Esophagus (tissue), 2 donors: ENCODE results near the gene FAM110A. TPM values are rescaled to one million over a fixed set of nuclear protein-coding genes. Genes with fewer than 3 reads are reported as not detected.

Experiments
- H3K27ac ChIP-seq, 2 donors: one replicate each; pipeline ENCODE4 v1.5.1; 2013; ENCODE audit warnings: low read depth in 2 of 2, mild to moderate bottlenecking in 2 of 2, inconsistent platforms in 1 of 2, low read length in 1 of 2, moderate library complexity in 1 of 2
- H3K27me3 ChIP-seq, 2 donors: one replicate each; pipeline ENCODE4 v1.6.1; 2013; ENCODE audit warnings: low read length in 2 of 2, control low read depth in 1 of 2, mild to moderate bottlenecking in 1 of 2; ENCODE audit not compliant: insufficient read depth in 2 of 2, control insufficient read depth in 1 of 2
- H3K36me3 ChIP-seq, 2 donors: one replicate each; pipeline ENCODE4 v1.6.1; 2013; ENCODE audit warnings: low read length in 1 of 2; ENCODE audit not compliant: control insufficient read depth in 2 of 2, insufficient read depth in 2 of 2
- H3K4me1 ChIP-seq, 2 donors: one replicate each; pipeline ENCODE4 v1.6.1; 2013; ENCODE audit warnings: low read length in 1 of 2; ENCODE audit not compliant: control insufficient read depth in 2 of 2, insufficient read depth in 2 of 2
- H3K4me3 ChIP-seq, 2 donors: one replicate each; pipeline ENCODE4 v1.5.1; 2013; ENCODE audit warnings: low read length in 2 of 2, mild to moderate bottlenecking in 2 of 2, low read depth in 1 of 2, moderate library complexity in 1 of 2
- H3K9me3 ChIP-seq, 2 donors: one replicate each; pipeline ENCODE4 v1.6.1; 2013; ENCODE audit warnings: mild to moderate bottlenecking in 2 of 2, low read depth in 1 of 2, low read length in 1 of 2, moderate library complexity in 1 of 2; ENCODE audit not compliant: control insufficient read depth in 2 of 2, insufficient read depth in 1 of 2
- WGBS, 2 donors: extraction: QIAGEN DNeasy Blood & Tissue Kit; methylation state at CpG; one replicate each; pipeline ENCODE4 v1.1.7; 2013; 5-methylcytosine and 5-hydroxymethylcytosine counted together
- polyA plus RNA-seq, 2 donors: library from polyadenylated mRNA; stranded (reverse); fragments of 200-250 nt; gene quantifications; one replicate each; pipeline ENCODE4 v1.2.3, GENCODE V29; 2013
- donor health status: healthy with polysubstance abuse.
- donor health status: Bipolar disorder and iron deficiency.

Gene FAM110A
- polyA plus RNA-seq, 2 donors = 24.6 to 27.0 TPM

GRCh38 chr20:830011-830521, 3.4 kb upstream of the FAM110A start:
- no peaks in the 10 kb centered on the region for H3K4me1 ChIP-seq
- 71 to 75% methylated on average over 7 to 8 of the region's 8 CpGs for WGBS, 2 donors
- H3K36me3 ChIP-seq = no peaks in the 10 kb centered on the region
- no peak overlapping the region for H3K27ac ChIP-seq
- no peaks in the 10 kb centered on the region for H3K27me3 ChIP-seq
- H3K4me3 ChIP-seq = no peak overlapping the region
- H3K9me3 ChIP-seq = no peaks in the 10 kb centered on the region

GRCh38 chr20:831251-831650, 2.3 kb upstream of the FAM110A start:
- H3K4me1 ChIP-seq = peaks cover 0 to 7% of the 10 kb centered on the region in 2 donors
- no peaks in the 10 kb centered on the region for H3K36me3 ChIP-seq
- H3K27ac ChIP-seq = no peak overlapping the region
- no peaks in the 10 kb centered on the region for H3K27me3 ChIP-seq
- 81 to 88% methylated on average over 3 of the region's 3 CpGs for WGBS, 2 donors
- H3K9me3 ChIP-seq = no peaks in the 10 kb centered on the region
- H3K4me3 ChIP-seq = no peak overlapping the region

DNA sequence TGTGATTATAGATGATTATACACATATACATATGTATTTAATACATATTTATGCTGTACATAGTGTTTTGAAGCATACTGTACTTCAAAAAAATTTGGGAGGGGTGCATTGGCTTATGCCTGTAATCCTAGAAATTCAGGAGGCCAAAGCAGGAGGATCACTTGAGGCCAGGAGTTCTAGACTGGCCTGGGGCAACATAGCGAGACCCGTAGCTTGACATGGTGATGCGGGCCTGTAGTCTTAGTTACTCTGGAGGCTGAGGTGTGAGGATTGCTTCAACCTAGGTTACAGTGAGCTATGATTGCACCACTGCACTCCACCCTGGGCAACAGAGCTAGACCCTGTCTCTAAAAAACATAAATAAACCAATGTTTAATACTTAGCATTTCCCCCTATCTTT, 1.6 kb upstream of the FAM110A start:
- Histone ChIP-seq H3K36me3 (no peaks in the 10 kb centered on the region), H3K4me3 (no peak overlapping the region), H3K9me3 (no peaks in the 10 kb centered on the region), H3K27ac (no peak overlapping the region), H3K4me1 (peaks cover 0 to 7% of the 10 kb centered on the region in 2 donors), H3K27me3 (no peaks in the 10 kb centered on the region)
- 97 to 100% methylated on average over 3 of the region's 3 CpGs for WGBS, 2 donors

- H3K27ac ChIP-seq = peak overlapping the region; percentile 67 to 80
- H3K27me3 ChIP-seq = no peaks in the 10 kb centered on the region
- 4 to 5% methylated on average over 4 of the region's 4 CpGs for WGBS, 2 donors
- H3K4me1 ChIP-seq = peaks cover 0 to 7% of the 10 kb centered on the region in 2 donors
- H3K4me3 ChIP-seq = peak overlapping the region; percentile 46 to 76
- H3K9me3 ChIP-seq = no peaks in the 10 kb centered on the region
- H3K36me3 ChIP-seq = no peaks in the 10 kb centered on the region
Observed at GRCh38 chr20:833121-833449, 430 bp upstream of the FAM110A start.

DNA sequence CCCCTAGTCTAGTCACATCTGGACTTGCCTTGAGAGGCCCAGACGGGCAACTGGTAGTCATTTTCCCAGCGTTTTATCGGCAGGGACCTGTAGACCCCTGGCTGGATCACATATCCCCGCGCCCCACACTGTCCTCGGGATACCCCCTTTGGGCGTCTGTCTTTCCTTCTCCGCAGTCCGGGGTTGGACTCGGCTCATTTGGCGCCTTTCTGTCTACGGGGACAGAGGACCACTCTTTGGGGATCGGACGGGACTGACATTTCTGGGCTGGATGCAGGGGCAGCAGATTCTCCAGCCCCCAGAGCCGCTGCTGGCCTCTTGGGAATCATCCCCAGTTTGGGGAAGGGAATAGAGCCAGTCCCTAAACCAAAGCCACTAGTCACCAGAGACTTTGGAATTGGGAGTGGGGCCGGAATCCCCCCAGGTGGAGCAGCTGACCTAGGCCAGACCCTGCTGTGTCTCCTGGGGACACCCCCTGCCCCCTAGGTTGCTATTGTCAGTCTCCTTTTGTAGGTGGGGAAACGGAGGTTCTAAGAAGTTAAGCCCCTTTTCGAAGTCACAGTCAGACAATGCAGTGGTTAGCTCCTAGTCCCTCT, 734 bp downstream of the FAM110A start:
- no peaks in the 10 kb centered on the region for H3K9me3 ChIP-seq
- H3K4me1 ChIP-seq = peaks cover 0 to 7% of the 10 kb centered on the region in 2 donors
- WGBS, 2 donors = 4 to 7% methylated on average over 18 of the region's 18 CpGs
- peak overlapping the region in 1 of 2 donors; percentile 58 for H3K27ac ChIP-seq
- H3K4me3 ChIP-seq = peak overlapping the region; percentile 76 to 84
- no peaks in the 10 kb centered on the region for H3K36me3 ChIP-seq
- no peaks in the 10 kb centered on the region for H3K27me3 ChIP-seq

- 51 to 54% methylated on average over 2 of the region's 2 CpGs for WGBS, 2 donors
- no peak overlapping the region for H3K27ac ChIP-seq
- H3K4me1 ChIP-seq = peaks cover 0 to 7% of the 10 kb centered on the region in 2 donors
- H3K36me3 ChIP-seq = no peaks in the 10 kb centered on the region
- H3K27me3 ChIP-seq = no peaks in the 10 kb centered on the region
- no peaks in the 10 kb centered on the region for H3K9me3 ChIP-seq
- H3K4me3 ChIP-seq = no peak overlapping the region
Observed at GRCh38 chr20:835608-836045, 2.1 kb downstream of the FAM110A start.

GRCh38 chr20:836190-836589, 2.7 kb downstream of the FAM110A start:
- Histone ChIP-seq H3K4me3 (no peak overlapping the region), H3K9me3 (no peaks in the 10 kb centered on the region), H3K27me3 (no peaks in the 10 kb centered on the region), H3K27ac (no peak overlapping the region), H3K36me3 (no peaks in the 10 kb centered on the region), H3K4me1 (peaks cover 0 to 7% of the 10 kb centered on the region in 2 donors)
- 97 to 98% methylated on average over 1 of the region's 1 CpG for WGBS, 2 donors

DNA sequence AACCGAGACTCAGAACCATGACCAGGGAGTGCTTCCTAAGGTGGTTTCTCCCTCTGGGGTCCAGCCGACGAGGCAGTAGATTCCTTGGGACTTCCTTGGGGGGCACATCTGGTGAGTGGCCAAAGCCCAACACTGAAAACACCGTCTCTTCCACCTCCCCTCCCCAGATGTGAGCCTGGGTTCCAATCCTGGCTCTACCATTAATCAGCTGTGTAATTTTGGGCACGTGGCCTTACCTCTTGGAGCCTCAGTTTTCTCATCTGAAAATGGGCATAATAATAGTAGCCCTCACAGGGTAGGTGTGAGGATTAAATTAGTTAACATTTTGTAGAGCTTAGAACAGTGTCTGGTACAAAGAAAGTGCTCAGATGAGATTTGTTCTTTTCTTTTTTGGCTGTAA, 5.5 kb downstream of the FAM110A start:
- no peaks in the 10 kb centered on the region for H3K9me3 ChIP-seq
- WGBS, 2 donors = 72 to 93% methylated on average over 5 of the region's 5 CpGs
- H3K36me3 ChIP-seq = no peaks in the 10 kb centered on the region
- no peaks in the 10 kb centered on the region for H3K27me3 ChIP-seq
- H3K27ac ChIP-seq = no peak overlapping the region
- peaks cover 5 to 11% of the 10 kb centered on the region in 2 donors for H3K4me1 ChIP-seq
- H3K4me3 ChIP-seq = no peak overlapping the region

DNA sequence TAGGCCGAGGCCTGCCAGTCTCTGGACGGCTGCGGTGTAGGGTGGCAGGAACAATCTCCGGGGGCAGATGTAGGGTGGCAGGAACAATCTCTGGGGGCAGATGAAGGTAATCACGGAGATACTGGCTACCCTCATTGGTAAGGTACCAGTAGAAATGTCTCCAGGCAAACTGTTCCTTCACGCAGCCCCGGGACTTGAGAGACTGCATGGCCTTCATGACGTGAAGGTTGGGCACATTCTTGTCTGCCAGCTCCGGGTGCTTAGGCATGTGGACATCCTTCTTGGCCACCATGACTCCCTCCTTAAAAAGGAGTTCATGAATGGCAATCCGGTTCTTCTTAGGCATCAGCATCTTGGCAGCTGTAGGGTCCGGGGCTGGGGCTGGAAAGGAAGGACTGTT, 6.1 kb downstream of the FAM110A start:
- Histone ChIP-seq H3K27ac (no peak overlapping the region), H3K9me3 (no peaks in the 10 kb centered on the region), H3K36me3 (no peaks in the 10 kb centered on the region), H3K4me3 (no peak overlapping the region), H3K27me3 (no peaks in the 10 kb centered on the region), H3K4me1 (peaks cover 5 to 12% of the 10 kb centered on the region in 2 donors)
- WGBS, 2 donors = 88 to 91% methylated on average over 11 of the region's 11 CpGs

- 77 to 83% methylated on average over 7 of the region's 7 CpGs for WGBS, 2 donors
- no peak overlapping the region for H3K4me3 ChIP-seq
- H3K9me3 ChIP-seq = no peaks in the 10 kb centered on the region
- no peaks in the 10 kb centered on the region for H3K27me3 ChIP-seq
- no peak overlapping the region for H3K27ac ChIP-seq
- peaks cover 9 to 17% of the 10 kb centered on the region in 2 donors for H3K4me1 ChIP-seq
- peaks cover 0 to 2% of the 10 kb centered on the region in 2 donors for H3K36me3 ChIP-seq
Observed at GRCh38 chr20:840503-840857, 7.0 kb downstream of the FAM110A start.
